GM12878 (cell line): ENCODE results near the gene IER5L. TPM values are rescaled to one million over a fixed set of nuclear protein-coding genes. Genes with fewer than 3 reads are reported as not detected.
A peak's percentile ranks its signal among the peaks of the same experiment; 100 is the strongest.

Experiments
- ASH2L ChIP-seq: fragments of 300-600, 200-600 bp; sonication (generic); IDR thresholded peaks from 2 replicates; pipeline ENCODE4 v1.6.1; 2017; ENCODE audit warnings: low read depth, mild to moderate bottlenecking, borderline replicate concordance
- BRCA1 ChIP-seq: IDR thresholded peaks from 2 replicates; pipeline ENCODE4 v1.6.1; 2011; ENCODE audit warnings: low read depth, low read length, improper control_type of control experiment
- CHD2 ChIP-seq: IDR thresholded peaks from 2 replicates; pipeline ENCODE4 v1.6.1; 2011; ENCODE audit warnings: low read depth, low read length, improper control_type of control experiment, borderline replicate concordance
- FOS ChIP-seq: IDR thresholded peaks from 3 replicates; pipeline ENCODE4 v1.6.1; 2011; ENCODE audit warnings: borderline replicate concordance; ENCODE audit not compliant: insufficient read length; ENCODE audit errors: extremely low read depth
- GABPA ChIP-seq: IDR thresholded peaks from 2 replicates; pipeline ENCODE4 v1.6.1; 2014; ENCODE audit warnings: antibody characterized with exemption, low read depth, mild to moderate bottlenecking, inconsistent platforms
- IKZF1 ChIP-seq: fragments of 450-650 bp; conservative IDR thresholded peaks from 2 replicates; pipeline ENCODE4 v1.6.1; 2017; ENCODE audit warnings: antibody characterized with exemption, mild to moderate bottlenecking
- MYC ChIP-seq: IDR thresholded peaks from 2 replicates; pipeline ENCODE4 v1.6.1; 2011; ENCODE audit warnings: mild to moderate bottlenecking, low read length, moderate library complexity, inconsistent platforms; ENCODE audit not compliant: insufficient read depth, insufficient replicate concordance, insufficient read length, severe bottlenecking
- NFIC ChIP-seq: IDR thresholded peaks from 2 replicates; pipeline ENCODE4 v1.6.1; 2012; ENCODE audit warnings: low read depth, mild to moderate bottlenecking, inconsistent platforms, low read length, moderate library complexity
- NR2F1 ChIP-seq: fragments of 450-650 bp; conservative IDR thresholded peaks from 2 replicates; pipeline ENCODE4 v1.6.1; 2017; ENCODE audit warnings: mild to moderate bottlenecking
- PAX5 ChIP-seq: IDR thresholded peaks from 2 replicates; pipeline ENCODE4 v1.6.1; 2011; ENCODE audit warnings: low read depth, low read length, borderline replicate concordance
- POLR2AphosphoS5 ChIP-seq: IDR thresholded peaks from 2 replicates; pipeline ENCODE4 v1.6.1; 2011; ENCODE audit warnings: mild to moderate bottlenecking, low read length, inconsistent platforms
- RBBP5 ChIP-seq: fragments of 200-600 bp; sonication (generic); conservative IDR thresholded peaks from 2 replicates; pipeline ENCODE4 v1.6.1; 2016
- SMAD5 ChIP-seq: IDR thresholded peaks from 2 replicates; pipeline ENCODE4 v1.6.1; 2016; ENCODE audit warnings: antibody characterized with exemption, low read depth
- ZNF24 ChIP-seq: fragments of 450-650 bp; IDR thresholded peaks from 2 replicates; pipeline ENCODE4 v1.6.1; 2017; ENCODE audit warnings: antibody characterized with exemption, mild to moderate bottlenecking
- ZNF274 ChIP-seq: IDR thresholded peaks from one replicate; pipeline ENCODE4 v1.8.0; 2011; ENCODE audit not compliant: insufficient read length, insufficient read depth
- ZNF384 ChIP-seq: IDR thresholded peaks from 2 replicates; pipeline ENCODE4 v1.6.1; 2012; ENCODE audit warnings: low read depth, mild to moderate bottlenecking, low read length, improper control_type of control experiment, borderline replicate concordance
- polyA plus RNA-seq, 11 experiments: library from polyadenylated mRNA; depleted of rRNA in 4 of 11; unstranded in 6 of 11; stranded (reverse) in 5 of 11; fragments of >200 nt; fragmentation: Nextera tagmentation in 4 of 11; fragmentation: Illumina TruSeq in 1 of 11; extraction: Ambion mirVana in 4 of 11; extraction: Trizol in 1 of 11; gene quantifications; 1 replicate in 1 of 11; 2 replicates in 10 of 11; pipeline versions ENCODE4 v1.2.1 to v1.2.3, GENCODE V29; 2011 to 2016; ENCODE audit warnings: inconsistent platforms in 2 of 11, missing spikeins in 2 of 11, low read depth in 1 of 11
- total RNA-seq, 4 experiments: library from RNA; depleted of rRNA in 3 of 4; stranded (reverse); fragments of >200 nt in 3 of 4; fragmentation: Illumina TruSeq in 1 of 4; extraction: Trizol in 1 of 4; gene quantifications; 2 replicates each; pipeline versions ENCODE4 v1.2.1 to v1.2.3, GENCODE V29; 2013 to 2021
- TF ChIP-seq, protein P1 (sequence below), 3 experiments: IDR thresholded peaks in 2 of 3; conservative IDR thresholded peaks in 1 of 3; 2 replicates each; pipeline ENCODE4 v1.5.1; 2011; ENCODE audit warnings: low read depth in 3 of 3, low read length in 3 of 3, mild to moderate bottlenecking in 3 of 3, control low read depth in 2 of 3, moderate library complexity in 2 of 3, inconsistent platforms in 1 of 3, mixed read lengths in 1 of 3; ENCODE audit not compliant: control insufficient read depth in 2 of 3, insufficient read depth in 1 of 3; ENCODE audit errors: extremely low read depth in 1 of 3
- TF ChIP-seq, protein P2 (sequence below): IDR thresholded peaks from 2 replicates; pipeline ENCODE4 v1.6.1; 2012; ENCODE audit warnings: improper control_type of control experiment, low read depth, low read length; ENCODE audit not compliant: insufficient replicate concordance

IER5L gene
- total and polyA plus RNA-seq, 10 of the 15 experiments (the other 5 are each of a cell fraction or from before 2014, with no cell fraction given): 0.04 to 1.4 (median 0.17) TPM

DNA sequence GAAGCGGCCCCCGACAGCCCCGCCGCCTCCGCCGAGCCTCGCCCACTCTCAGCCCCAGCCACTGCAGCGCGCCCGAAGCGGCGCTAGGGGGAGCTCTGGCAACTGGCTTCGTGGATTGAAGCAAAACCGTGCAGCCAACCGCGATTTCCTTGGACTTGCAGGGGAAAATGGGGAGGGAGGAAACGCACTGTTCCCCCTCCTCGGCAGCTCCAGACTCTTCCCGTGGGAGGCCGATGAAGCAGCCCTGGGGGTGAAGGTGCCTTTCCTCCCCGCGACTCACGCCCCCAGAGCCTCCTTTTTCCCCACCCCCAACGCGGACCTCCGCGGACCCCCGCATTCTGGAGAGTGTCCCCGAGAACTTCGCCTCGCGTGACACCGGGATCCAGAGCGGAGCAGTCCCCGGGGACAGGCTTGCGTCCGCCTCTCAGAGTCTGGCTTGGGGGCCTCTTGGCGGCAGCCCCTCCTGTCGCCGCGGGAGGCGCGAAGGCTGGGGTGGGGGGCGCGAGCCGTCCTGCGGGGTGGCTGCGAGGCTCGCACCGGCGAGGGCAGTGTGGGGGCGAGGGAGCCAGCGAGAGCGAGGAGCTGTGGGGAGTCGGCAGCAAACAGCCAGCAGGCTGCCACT, 3.8 kb downstream of the IER5L start (continued):
- no peak for TF ChIP-seq SMAD5
- peak; percentile 39; the same call in 1 of the 2 replicates for TF ChIP-seq CHD2
- no peak for TF ChIP-seq POLR2AphosphoS5
- TF ChIP-seq, protein P1, sequence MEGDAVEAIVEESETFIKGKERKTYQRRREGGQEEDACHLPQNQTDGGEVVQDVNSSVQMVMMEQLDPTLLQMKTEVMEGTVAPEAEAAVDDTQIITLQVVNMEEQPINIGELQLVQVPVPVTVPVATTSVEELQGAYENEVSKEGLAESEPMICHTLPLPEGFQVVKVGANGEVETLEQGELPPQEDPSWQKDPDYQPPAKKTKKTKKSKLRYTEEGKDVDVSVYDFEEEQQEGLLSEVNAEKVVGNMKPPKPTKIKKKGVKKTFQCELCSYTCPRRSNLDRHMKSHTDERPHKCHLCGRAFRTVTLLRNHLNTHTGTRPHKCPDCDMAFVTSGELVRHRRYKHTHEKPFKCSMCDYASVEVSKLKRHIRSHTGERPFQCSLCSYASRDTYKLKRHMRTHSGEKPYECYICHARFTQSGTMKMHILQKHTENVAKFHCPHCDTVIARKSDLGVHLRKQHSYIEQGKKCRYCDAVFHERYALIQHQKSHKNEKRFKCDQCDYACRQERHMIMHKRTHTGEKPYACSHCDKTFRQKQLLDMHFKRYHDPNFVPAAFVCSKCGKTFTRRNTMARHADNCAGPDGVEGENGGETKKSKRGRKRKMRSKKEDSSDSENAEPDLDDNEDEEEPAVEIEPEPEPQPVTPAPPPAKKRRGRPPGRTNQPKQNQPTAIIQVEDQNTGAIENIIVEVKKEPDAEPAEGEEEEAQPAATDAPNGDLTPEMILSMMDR (IDR thresholded peaks at IDR 0.05 in 2 of 3, conservative IDR thresholded peaks at IDR 0.05 in 1 of 3; ENCODE audit: control insufficient read depth in 2 of 3, extremely low read depth in 1 of 3, insufficient read depth in 1 of 3, low read depth in 3 of 3, low read length in 3 of 3): peak; percentile 96 to 98 (median 98); a peak in 5 of 6 replicates
- no peak for TF ChIP-seq NFIC
- no peak for TF ChIP-seq MYC
- TF ChIP-seq ZNF384: no peak
- TF ChIP-seq BRCA1: no peak
- no peak for TF ChIP-seq RBBP5
- TF ChIP-seq, protein P2, sequence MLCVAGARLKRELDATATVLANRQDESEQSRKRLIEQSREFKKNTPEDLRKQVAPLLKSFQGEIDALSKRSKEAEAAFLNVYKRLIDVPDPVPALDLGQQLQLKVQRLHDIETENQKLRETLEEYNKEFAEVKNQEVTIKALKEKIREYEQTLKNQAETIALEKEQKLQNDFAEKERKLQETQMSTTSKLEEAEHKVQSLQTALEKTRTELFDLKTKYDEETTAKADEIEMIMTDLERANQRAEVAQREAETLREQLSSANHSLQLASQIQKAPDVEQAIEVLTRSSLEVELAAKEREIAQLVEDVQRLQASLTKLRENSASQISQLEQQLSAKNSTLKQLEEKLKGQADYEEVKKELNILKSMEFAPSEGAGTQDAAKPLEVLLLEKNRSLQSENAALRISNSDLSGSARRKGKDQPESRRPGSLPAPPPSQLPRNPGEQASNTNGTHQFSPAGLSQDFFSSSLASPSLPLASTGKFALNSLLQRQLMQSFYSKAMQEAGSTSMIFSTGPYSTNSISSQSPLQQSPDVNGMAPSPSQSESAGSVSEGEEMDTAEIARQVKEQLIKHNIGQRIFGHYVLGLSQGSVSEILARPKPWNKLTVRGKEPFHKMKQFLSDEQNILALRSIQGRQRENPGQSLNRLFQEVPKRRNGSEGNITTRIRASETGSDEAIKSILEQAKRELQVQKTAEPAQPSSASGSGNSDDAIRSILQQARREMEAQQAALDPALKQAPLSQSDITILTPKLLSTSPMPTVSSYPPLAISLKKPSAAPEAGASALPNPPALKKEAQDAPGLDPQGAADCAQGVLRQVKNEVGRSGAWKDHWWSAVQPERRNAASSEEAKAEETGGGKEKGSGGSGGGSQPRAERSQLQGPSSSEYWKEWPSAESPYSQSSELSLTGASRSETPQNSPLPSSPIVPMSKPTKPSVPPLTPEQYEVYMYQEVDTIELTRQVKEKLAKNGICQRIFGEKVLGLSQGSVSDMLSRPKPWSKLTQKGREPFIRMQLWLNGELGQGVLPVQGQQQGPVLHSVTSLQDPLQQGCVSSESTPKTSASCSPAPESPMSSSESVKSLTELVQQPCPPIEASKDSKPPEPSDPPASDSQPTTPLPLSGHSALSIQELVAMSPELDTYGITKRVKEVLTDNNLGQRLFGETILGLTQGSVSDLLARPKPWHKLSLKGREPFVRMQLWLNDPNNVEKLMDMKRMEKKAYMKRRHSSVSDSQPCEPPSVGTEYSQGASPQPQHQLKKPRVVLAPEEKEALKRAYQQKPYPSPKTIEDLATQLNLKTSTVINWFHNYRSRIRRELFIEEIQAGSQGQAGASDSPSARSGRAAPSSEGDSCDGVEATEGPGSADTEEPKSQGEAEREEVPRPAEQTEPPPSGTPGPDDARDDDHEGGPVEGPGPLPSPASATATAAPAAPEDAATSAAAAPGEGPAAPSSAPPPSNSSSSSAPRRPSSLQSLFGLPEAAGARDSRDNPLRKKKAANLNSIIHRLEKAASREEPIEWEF: no peak
- TF ChIP-seq FOS: no peak
- no peak for TF ChIP-seq GABPA
- TF ChIP-seq ZNF24: no peak
- peak; percentile 92 for TF ChIP-seq IKZF1
- peak; percentile 24; the same call in 1 of the 2 replicates for TF ChIP-seq PAX5
- TF ChIP-seq ZNF274: no peak
- no peak for TF ChIP-seq NR2F1
- no peak for TF ChIP-seq ASH2L
